Tibial artery (tissue), 4 donors: Measurements from ENCODE around the gene ERICH3.
A peak's percentile ranks its signal among the peaks of the same experiment; 100 is the strongest.

ENCODE experiments used
- DNase-seq, 2 donors: peaks; one replicate each; pipeline ENCODE4 v3.0.0-alpha.2; 2019
- H3K27ac ChIP-seq, 2 donors: fragments of 200-600 bp; sonication (generic) in 1 of 2; 1 replicate in 1 of 2; 2 replicates in 1 of 2; pipeline ENCODE4 v1.5.1; 2018 to 2019; ENCODE audit warnings: mild to moderate bottlenecking in 1 of 2
- H3K27me3 ChIP-seq, 2 donors: fragments of 200-600 bp; sonication (generic) in 1 of 2; one replicate each; pipeline versions ENCODE4 v1.5.1 to v1.6.0; 2016 to 2019
- H3K36me3 ChIP-seq, 3 donors: fragments of 200-600 bp; sonication (generic) in 2 of 3; one replicate each; pipeline ENCODE4 v1.5.1; 2016 to 2019; ENCODE audit warnings: mild to moderate bottlenecking in 2 of 3
- H3K4me1 ChIP-seq, 4 donors: fragments of 200-600 bp; sonication (generic) in 2 of 4; 1 replicate in 3 of 4; 2 replicates in 1 of 4; pipeline ENCODE4 v1.5.1; 2016 to 2019
- H3K4me3 ChIP-seq, 2 donors: fragments of 200-600 bp; sonication (generic) in 1 of 2; 1 replicate in 1 of 2; 2 replicates in 1 of 2; pipeline ENCODE4 v1.5.1; 2018 to 2019; ENCODE audit warnings: mild to moderate bottlenecking in 2 of 2
- H3K9me3 ChIP-seq, 3 donors: fragments of 200-600 bp; sonication (generic) in 1 of 3; one replicate each; pipeline ENCODE4 v1.5.1; 2016 to 2019
- intact Hi-C: fragments of 100-400 bp; cut with DNase I; formaldehyde crosslinking; loops from one replicate; pipeline ENCODE4 v1.15.0; 2023; ENCODE audit warnings: low total_unique reads
- TF ChIP-seq, protein P1 (sequence below), 2 experiments: fragments of 200-600 bp in 1 of 2; fragments of 450-650 bp in 1 of 2; IDR thresholded peaks; one replicate each; pipeline ENCODE4 v1.5.1; 2017 to 2019; ENCODE audit warnings: antibody characterized with exemption in 2 of 2, mild to moderate bottlenecking in 1 of 2, moderate library complexity in 1 of 2

ERICH3 gene

DNA sequence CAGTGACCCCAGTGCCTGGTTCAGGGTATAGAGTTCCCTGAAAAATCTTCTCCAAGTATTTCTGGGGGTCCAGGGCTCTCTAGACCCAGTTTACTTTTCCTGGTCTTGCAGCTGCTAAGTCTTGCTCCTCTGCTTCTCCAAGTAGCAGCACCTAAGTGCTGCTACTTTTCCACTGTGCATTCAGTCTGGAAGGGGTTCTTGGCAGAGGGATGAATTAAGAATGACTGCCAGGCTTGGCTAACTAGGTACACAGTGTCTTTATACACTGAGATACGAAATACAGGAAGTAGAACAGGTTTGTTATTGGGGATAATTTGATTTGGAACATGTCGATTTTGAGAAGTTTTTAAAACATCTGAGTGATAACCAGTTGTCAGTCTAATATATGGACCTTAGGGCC lies 24.2 kb upstream of the ERICH3 start:
- Histone ChIP-seq H3K36me3 (peaks cover 10 to 23% (median 12%) of the 10 kb centered on the region in 3 donors), H3K27ac (no peak overlapping the region), H3K4me1 (no peaks in the 10 kb centered on the region), H3K27me3 (no peaks in the 10 kb centered on the region), H3K9me3 (no peaks in the 10 kb centered on the region), H3K4me3 (no peak overlapping the region)
- no peak for DNase-seq
- TF ChIP-seq, protein P1, sequence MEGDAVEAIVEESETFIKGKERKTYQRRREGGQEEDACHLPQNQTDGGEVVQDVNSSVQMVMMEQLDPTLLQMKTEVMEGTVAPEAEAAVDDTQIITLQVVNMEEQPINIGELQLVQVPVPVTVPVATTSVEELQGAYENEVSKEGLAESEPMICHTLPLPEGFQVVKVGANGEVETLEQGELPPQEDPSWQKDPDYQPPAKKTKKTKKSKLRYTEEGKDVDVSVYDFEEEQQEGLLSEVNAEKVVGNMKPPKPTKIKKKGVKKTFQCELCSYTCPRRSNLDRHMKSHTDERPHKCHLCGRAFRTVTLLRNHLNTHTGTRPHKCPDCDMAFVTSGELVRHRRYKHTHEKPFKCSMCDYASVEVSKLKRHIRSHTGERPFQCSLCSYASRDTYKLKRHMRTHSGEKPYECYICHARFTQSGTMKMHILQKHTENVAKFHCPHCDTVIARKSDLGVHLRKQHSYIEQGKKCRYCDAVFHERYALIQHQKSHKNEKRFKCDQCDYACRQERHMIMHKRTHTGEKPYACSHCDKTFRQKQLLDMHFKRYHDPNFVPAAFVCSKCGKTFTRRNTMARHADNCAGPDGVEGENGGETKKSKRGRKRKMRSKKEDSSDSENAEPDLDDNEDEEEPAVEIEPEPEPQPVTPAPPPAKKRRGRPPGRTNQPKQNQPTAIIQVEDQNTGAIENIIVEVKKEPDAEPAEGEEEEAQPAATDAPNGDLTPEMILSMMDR (IDR thresholded peaks at IDR 0.05) = no peak
- intact Hi-C loops = no loop called here

DNA sequence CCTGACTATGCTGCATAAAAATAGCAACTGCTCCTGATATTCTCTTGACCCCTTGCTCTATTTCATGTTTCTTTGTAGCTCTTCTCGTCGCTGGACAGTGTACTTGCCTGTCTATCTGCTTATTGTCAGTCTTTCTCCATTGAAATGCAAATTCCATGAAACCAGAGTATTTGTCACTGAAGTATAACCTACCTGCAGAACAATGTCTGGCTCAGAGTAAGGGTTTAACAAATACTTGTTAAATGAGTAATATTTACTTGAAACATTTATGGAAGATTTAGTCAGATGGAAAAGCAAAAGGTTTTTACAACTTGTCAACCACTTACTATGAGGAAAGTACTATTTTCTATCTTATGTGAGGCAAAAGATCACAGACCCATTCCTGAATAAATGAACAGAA lies 19.9 kb upstream of the ERICH3 start:
- Histone ChIP-seq H3K27ac (no peak overlapping the region), H3K4me3 (no peak overlapping the region), H3K27me3 (no peaks in the 10 kb centered on the region), H3K36me3 (no peaks in the 10 kb centered on the region), H3K9me3 (no peaks in the 10 kb centered on the region), H3K4me1 (no peaks in the 10 kb centered on the region)
- DNase-seq = no peak
- intact Hi-C loops = no loop called here
- TF ChIP-seq, protein P1 (IDR thresholded peaks at IDR 0.05) = no peak

DNA sequence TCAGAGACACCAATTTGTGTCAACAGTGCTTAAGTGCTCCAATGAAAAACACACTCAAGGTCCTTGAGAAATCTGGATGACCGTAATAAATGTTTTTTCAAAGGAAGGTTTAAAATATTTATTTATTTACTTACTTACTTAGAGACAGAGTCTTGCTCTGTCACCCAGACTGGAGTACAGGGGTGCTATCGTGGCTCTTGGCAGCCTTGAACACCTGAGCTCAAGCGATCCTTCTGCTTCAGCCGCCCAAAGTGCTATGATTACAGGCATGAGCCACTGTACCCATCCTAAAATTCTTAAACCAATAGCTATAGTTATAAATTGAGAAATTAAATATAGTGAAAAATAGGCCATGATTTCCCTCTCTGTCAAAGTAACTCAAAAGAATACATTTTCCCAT lies 17.3 kb upstream of the ERICH3 start:
- H3K9me3 ChIP-seq = no peaks in the 10 kb centered on the region
- H3K27me3 ChIP-seq = no peaks in the 10 kb centered on the region
- no peak overlapping the region for H3K4me3 ChIP-seq
- no peaks in the 10 kb centered on the region for H3K4me1 ChIP-seq
- TF ChIP-seq, protein P1 (IDR thresholded peaks at IDR 0.05) = no peak
- H3K36me3 ChIP-seq = no peaks in the 10 kb centered on the region
- no peak overlapping the region for H3K27ac ChIP-seq
- intact Hi-C loops = no loop called here
- no peak for DNase-seq

DNA sequence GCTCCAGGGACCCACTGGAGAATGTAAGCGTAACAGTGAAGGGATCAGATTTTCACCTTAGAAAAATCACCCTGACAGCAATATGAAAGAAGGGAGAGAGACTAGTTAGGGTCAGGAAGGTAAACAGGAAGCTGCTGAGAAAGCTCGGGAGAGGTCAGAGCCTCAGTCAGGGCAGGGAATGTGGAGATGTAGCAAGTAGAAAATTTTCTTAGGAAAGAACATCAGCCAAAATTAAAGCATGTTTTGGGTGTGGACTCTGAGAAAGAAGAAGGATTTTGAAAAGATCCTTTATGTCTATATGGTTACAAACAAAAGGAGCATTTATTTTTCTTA lies 16.7 kb upstream of the ERICH3 start:
- Histone ChIP-seq H3K27ac (no peak overlapping the region), H3K27me3 (no peaks in the 10 kb centered on the region), H3K9me3 (no peaks in the 10 kb centered on the region), H3K4me3 (no peak overlapping the region), H3K36me3 (no peaks in the 10 kb centered on the region), H3K4me1 (no peaks in the 10 kb centered on the region)
- TF ChIP-seq, protein P1 (IDR thresholded peaks at IDR 0.05) = no peak
- no peak for DNase-seq
- intact Hi-C loops = no loop called here

DNA sequence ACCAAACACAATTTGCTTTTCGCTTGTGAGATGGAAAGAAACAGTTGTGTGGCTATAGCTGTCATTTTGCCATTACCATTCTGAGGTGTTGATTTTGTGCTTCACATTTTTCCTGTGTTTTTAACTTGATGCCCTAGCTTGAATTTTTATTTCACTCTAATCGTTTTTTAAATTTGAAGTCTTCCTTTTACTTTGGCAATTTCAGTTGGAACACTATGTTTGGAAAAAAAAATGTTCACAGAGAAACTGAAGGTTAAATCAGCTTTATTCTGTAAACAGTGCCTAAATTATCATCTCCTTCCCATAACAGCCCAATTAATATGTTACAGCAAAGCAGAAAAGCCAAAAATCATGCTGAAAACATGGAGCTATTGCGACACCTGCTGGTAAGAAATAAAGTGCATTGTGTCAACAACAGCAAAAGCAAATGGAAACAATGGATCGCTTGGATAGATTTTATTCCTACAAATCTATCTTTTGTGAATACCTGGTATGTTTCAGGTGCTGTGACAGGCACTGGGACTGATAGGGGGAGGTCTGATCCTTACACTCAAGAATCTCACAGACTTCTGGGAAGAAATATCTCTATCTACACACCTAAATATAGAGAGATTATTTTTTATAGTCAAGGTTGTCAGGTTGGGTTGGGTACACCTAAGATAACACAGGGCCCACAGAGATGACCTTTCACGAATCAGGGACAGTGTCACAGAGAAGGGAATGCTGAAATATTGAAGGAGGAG lies 16.2 kb upstream of the ERICH3 start:
- TF ChIP-seq, protein P1 (IDR thresholded peaks at IDR 0.05) = peak; percentile 71 to 76
- peak in 1 of 2 donors; percentile 22 for DNase-seq
- Histone ChIP-seq H3K27me3 (no peaks in the 10 kb centered on the region), H3K9me3 (no peaks in the 10 kb centered on the region), H3K27ac (no peak overlapping the region), H3K4me1 (no peaks in the 10 kb centered on the region), H3K4me3 (no peak overlapping the region), H3K36me3 (no peaks in the 10 kb centered on the region)
- intact Hi-C loops = no loop called here

DNA sequence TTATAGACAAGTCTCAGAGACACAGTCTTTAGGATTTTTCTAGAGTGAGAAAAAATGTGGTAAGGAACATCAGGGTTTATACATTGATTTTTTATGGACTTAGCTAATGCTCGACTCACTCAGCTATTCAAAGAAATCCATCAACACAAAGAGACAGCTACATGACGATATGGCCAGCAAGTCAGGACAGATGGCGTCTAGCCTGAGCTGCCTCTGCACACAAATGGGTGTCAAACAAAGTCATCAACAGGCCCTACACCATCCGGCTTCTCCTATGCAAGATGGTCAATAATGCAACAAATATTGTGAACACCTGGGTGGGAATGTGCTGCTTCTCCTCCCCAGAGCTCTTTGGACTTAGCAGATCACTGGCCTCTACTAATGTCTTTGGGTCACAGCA lies 13.3 kb upstream of the ERICH3 start:
- H3K36me3 ChIP-seq = no peaks in the 10 kb centered on the region
- no peaks in the 10 kb centered on the region for H3K4me1 ChIP-seq
- intact Hi-C loops = no loop called here
- no peak overlapping the region for H3K27ac ChIP-seq
- H3K9me3 ChIP-seq = no peaks in the 10 kb centered on the region
- no peaks in the 10 kb centered on the region for H3K27me3 ChIP-seq
- no peak overlapping the region for H3K4me3 ChIP-seq
- TF ChIP-seq, protein P1 (IDR thresholded peaks at IDR 0.05) = no peak
- no peak for DNase-seq
